Progenitor cell of endocrine pancreas (in vitro differentiated cells): ENCODE results near the gene FYN. TPM values are rescaled to one million over a fixed set of nuclear protein-coding genes. Genes with fewer than 3 reads are reported as not detected.

ENCODE experiments used
- DNase-seq: peaks from one replicate; pipeline ENCODE4 v3.0.0; 2021; ENCODE audit warnings: low spot score; ENCODE audit not compliant: unreplicated experiment
- H3K27ac Mint-ChIP-seq: 2 replicates; pipeline ENCODE4 v1.8.0; 2021; ENCODE audit warnings: mild to moderate bottlenecking, moderate library complexity, mixed read lengths
- H3K27me3 Mint-ChIP-seq: 2 replicates; pipeline ENCODE4 v1.8.0; 2021; ENCODE audit warnings: mixed read lengths
- H3K36me3 Mint-ChIP-seq: 2 replicates; pipeline ENCODE4 v1.8.0; 2022; ENCODE audit warnings: mixed read lengths; ENCODE audit not compliant: insufficient read depth
- H3K4me1 Mint-ChIP-seq: 2 replicates; pipeline ENCODE4 v1.8.0; 2021; ENCODE audit warnings: low read depth, mixed read lengths
- H3K4me3 Mint-ChIP-seq: 2 replicates; pipeline ENCODE4 v1.8.0; 2021; ENCODE audit warnings: low read depth, mild to moderate bottlenecking, moderate library complexity, mixed read lengths
- H3K9me3 Mint-ChIP-seq: 2 replicates; pipeline ENCODE4 v1.8.0; 2021; ENCODE audit warnings: low read depth, mixed read lengths
- CTCF ChIP-seq: fragments of 200-600 bp; sonication (generic); IDR thresholded peaks from one replicate; pipeline ENCODE4 v1.5.0; 2021; ENCODE audit warnings: antibody characterized with exemption, mild to moderate bottlenecking; ENCODE audit not compliant: unreplicated experiment
- total RNA-seq: library from RNA; stranded (reverse); gene quantifications from 2 replicates; pipeline ENCODE4 v1.2.1, GENCODE V29; 2021

The FYN gene
- total RNA-seq, 1 donor from 2014 or later = 169 TPM

DNA sequence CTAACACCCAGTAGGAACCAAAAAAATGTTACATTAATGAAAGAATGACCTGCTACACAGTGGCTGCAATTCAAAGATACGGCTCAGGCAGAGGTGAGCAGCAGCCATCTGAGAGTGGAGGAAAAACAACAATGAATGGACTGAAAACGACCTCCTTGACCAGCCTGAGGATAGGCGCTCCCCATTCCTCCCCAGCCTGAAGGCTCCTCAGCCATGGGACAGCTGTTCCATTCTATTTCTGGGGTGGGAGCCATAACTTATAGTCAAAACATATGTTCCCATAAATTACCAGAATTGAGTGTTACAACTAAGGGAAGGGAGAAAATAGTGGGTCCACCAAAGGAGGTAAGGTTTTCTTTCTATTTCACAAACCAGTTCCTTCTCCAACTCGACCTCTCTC, 27.2 kb downstream of the FYN start:
- Mint-ChIP-seq H3K36me3 (peaks cover 3% of the 10 kb centered on the region), H3K4me3 (no peak overlapping the region), H3K27ac (no peak overlapping the region), H3K27me3 (no peaks in the 10 kb centered on the region), H3K4me1 (peaks cover 33% of the 10 kb centered on the region), H3K9me3 (no peaks in the 10 kb centered on the region)
- DNase-seq = no peak
- no peak for TF ChIP-seq CTCF

- no peak overlapping the region for H3K27ac Mint-ChIP-seq
- DNase-seq = no peak
- H3K4me1 Mint-ChIP-seq = peaks cover 30% of the 10 kb centered on the region
- H3K4me3 Mint-ChIP-seq = no peak overlapping the region
- H3K9me3 Mint-ChIP-seq = no peaks in the 10 kb centered on the region
- no peak for TF ChIP-seq CTCF
- no peaks in the 10 kb centered on the region for H3K27me3 Mint-ChIP-seq
- H3K36me3 Mint-ChIP-seq = peaks cover 3% of the 10 kb centered on the region
These were observed 27.8 kb downstream of the FYN start for GRCh38 chr6:111845441-111845871.

DNA sequence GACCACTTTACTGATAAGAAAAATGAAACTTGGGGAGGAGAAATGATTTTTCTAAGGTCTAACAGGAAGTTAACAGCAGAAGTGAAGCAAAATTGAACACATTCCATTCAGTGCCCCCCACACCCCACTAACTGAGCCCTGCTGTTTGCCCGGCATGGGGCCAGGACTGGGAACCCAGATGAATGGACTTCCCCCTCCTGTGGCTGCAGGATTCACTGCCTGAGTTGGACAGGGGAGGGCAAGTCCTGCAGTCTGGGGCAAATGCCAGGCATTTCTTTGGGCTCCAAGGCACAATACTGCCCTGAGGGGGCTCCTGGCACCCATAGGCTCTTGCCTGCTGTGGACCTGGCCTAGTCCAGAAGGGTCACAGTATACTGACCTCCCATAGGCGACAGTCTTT, 28.3 kb downstream of the FYN start:
- Mint-ChIP-seq H3K9me3 (no peaks in the 10 kb centered on the region), H3K27me3 (no peaks in the 10 kb centered on the region), H3K4me1 (peaks cover 30% of the 10 kb centered on the region), H3K4me3 (no peak overlapping the region), H3K27ac (peak overlapping the region; percentile 17), H3K36me3 (peaks cover 3% of the 10 kb centered on the region)
- TF ChIP-seq CTCF = no peak
- DNase-seq = no peak

DNA sequence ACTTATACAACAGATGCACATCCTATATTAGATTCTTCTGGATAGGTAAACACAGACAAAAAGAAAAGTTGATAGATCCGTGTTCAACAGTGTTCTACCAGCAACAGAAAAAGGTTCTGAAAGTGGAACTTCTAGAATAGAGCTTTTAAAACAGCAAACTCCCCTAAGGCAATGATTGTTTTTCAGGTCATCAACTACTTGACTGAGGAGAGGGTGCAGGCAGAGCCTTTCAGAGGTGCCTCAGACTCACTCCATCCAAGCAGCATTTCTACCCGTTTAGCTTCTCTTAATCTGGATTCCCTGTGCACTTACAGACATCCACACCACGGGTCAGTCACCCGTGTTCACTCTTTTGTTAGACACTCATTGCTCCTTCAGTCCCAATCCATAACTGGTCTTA, 28.9 kb downstream of the FYN start:
- Mint-ChIP-seq H3K27me3 (no peaks in the 10 kb centered on the region), H3K4me1 (peaks cover 27% of the 10 kb centered on the region), H3K27ac (peak overlapping the region; percentile 17), H3K36me3 (peaks cover 3% of the 10 kb centered on the region), H3K9me3 (no peaks in the 10 kb centered on the region), H3K4me3 (no peak overlapping the region)
- TF ChIP-seq CTCF = no peak
- DNase-seq = no peak

GRCh38 chr6:111843347-111844147, 29.7 kb downstream of the FYN start:
- no peak overlapping the region for H3K27ac Mint-ChIP-seq

More at GRCh38 chr6:111843347-111844147, 29.7 kb downstream of the FYN start:
- Mint-ChIP-seq H3K36me3 (peaks cover 5% of the 10 kb centered on the region), H3K9me3 (no peaks in the 10 kb centered on the region), H3K4me1 (peaks cover 28% of the 10 kb centered on the region), H3K27me3 (no peaks in the 10 kb centered on the region), H3K4me3 (no peak overlapping the region)
- no peak for DNase-seq
- TF ChIP-seq CTCF = no peak
